ENCODE data around the gene CLCF1.

The CLCF1 gene

DNA sequence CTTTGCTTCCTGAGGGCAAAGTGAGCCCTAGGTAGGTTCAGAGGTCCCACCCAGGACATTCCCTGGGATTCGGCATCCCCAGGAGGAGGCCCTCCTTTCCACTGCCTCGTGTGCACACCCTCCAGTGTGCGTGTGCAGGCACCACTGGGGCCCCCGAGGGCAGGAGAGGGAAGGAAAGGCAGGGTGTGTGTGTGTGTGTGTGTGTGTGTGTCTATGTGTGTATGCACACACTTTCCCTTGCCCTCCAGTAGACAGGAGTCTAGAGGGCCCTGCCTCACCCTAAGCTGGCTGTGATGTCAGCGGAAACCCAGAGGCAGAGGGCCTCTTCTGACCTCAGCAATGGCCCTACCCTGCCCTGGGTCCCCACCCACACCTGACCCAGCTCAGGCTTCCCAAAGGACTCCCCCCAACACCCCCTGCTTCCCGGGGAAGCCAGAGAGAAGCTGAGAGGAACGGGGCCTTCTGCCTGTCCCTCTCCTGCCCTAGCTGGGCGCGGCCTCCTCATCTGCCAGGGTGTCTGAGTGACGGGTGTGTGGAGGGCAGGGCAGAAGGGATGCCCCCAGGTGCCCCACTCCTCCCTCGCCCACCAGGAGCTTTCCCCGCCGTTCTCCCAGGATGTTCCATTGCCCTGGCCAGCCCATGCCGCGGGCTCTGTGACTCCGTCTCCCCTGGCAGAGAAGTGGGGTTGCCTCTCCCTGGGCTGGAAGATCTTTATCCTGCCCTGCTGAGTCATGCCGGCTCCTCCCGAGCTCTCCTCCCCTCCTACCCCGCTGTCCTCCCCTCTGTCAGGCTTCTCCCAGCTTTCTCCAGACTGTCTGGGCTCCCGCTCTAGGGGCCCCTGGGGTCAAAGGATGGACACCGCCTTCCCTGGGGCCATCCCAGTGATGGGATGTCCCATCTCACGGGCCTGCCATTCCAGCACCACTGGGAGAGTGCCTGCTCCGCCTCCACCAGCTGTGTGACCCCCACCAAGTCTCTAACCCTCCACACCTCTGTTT lies 6.0 kb upstream of the CLCF1 start:
- Histone ChIP-seq H2BK120ac (ENCODE audit: low read depth, low read length) (no peak overlapping the region), H3K27me3 (ENCODE audit: control insufficient read depth in 3 of 3, insufficient read depth in 3 of 3, low read depth in 1 of 3, low read length in 3 of 3) (peaks cover 0 to 6% (median 0%) of the 10 kb centered on the region in 3 experiments), H4K91ac (ENCODE audit: low read depth, low read length, poor library complexity) (no peak overlapping the region), H3K4me3 (ENCODE audit: low read length in 2 of 2) (no peak overlapping the region), H2AK5ac (ENCODE audit: low read depth, low read length) (peak overlapping the region; percentile 89), H4K8ac (ENCODE audit: low read depth, low read length) (peak overlapping the region; percentile 65), H3K23ac (ENCODE audit: low read depth, low read length, poor library complexity) (peak overlapping the region; percentile 89), H3K14ac (ENCODE audit: low read length) (peak overlapping the region; percentile 63), H3K79me1 (ENCODE audit: low read depth, low read length) (no peaks in the 10 kb centered on the region), H3K4me2 (ENCODE audit: insufficient read depth, low read length, poor library complexity, severe bottlenecking) (no peak overlapping the region), H3K4ac (ENCODE audit: low read length) (no peak overlapping the region), H3K9me3 (replicated peaks in 1 of 2; ENCODE audit: control insufficient read depth in 2 of 2, insufficient read depth in 1 of 2, low read depth in 1 of 2, low read length in 2 of 2) (no peaks in the 10 kb centered on the region), H3K18ac (ENCODE audit: low read length) (peak overlapping the region; percentile 48), H2AFZ (ENCODE audit: low read length) (no peak overlapping the region), H2BK12ac (ENCODE audit: low read length) (peak overlapping the region; percentile 93), H3K4me1 (ENCODE audit: control insufficient read depth in 2 of 2, insufficient read depth in 1 of 2, low read depth in 1 of 2, low read length in 2 of 2) (peaks cover 24 to 27% of the 10 kb centered on the region in 2 donors), H3K36me3 (replicated peaks in 1 of 2; ENCODE audit: control insufficient read depth in 2 of 2, insufficient read depth in 2 of 2, low read length in 2 of 2) (no peaks in the 10 kb centered on the region), H3K9ac (ENCODE audit: low read depth, low read length, poor library complexity) (no peak overlapping the region), H2BK15ac (ENCODE audit: low read length) (peak overlapping the region; percentile 78), H3K27ac (replicated peaks; ENCODE audit: low read length) (no peak overlapping the region), H2BK5ac (ENCODE audit: low read length) (peak overlapping the region; percentile 66)
- no CpG with 5 or more reads among the region's 23 CpGs for WGBS, 2 donors (ENCODE audit: extremely low coverage in 2 of 2, insufficient read length in 2 of 2, insufficient replicate concordance in 1 of 2)
- DNase-seq (ENCODE audit: low spot score), result no peak

DNA sequence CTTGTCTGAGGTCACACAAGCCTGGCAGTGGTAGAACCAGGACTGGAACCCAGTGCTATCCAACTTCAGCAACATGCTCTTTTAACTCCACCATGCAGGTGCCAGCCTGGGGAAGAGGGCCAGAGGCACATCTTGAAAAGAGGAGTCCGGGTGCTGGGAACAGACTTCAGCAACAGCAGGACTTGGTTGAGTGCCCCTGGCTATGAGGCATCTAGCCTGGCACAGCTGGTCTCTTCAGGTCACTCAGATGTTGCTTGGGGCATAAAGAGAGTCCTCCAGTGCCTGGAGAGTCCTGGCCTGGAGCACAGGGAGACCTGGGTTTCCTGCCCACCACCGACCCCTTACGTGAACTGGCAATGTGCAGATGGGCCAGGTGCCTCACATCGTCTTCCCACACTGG lies 5.1 kb upstream of the CLCF1 start:
- H3K79me1 ChIP-seq (ENCODE audit: low read depth, low read length), result no peaks in the 10 kb centered on the region
- H2BK120ac ChIP-seq (ENCODE audit: low read depth, low read length), result no peak overlapping the region
- no peak overlapping the region for H3K27ac ChIP-seq (replicated peaks; ENCODE audit: low read length)
- no peaks in the 10 kb centered on the region for H3K36me3 ChIP-seq (replicated peaks in 1 of 2; ENCODE audit: control insufficient read depth in 2 of 2, insufficient read depth in 2 of 2, low read length in 2 of 2)
- H3K4me3 ChIP-seq (ENCODE audit: low read length in 2 of 2), result no peak overlapping the region
- no CpG with 5 or more reads among the region's 4 CpGs for WGBS, 2 donors (ENCODE audit: extremely low coverage in 2 of 2, insufficient read length in 2 of 2, insufficient replicate concordance in 1 of 2)
- no peak overlapping the region for H3K4ac ChIP-seq (ENCODE audit: low read length)
- peak overlapping the region; percentile 66 for H2BK5ac ChIP-seq (ENCODE audit: low read length)
- H3K9me3 ChIP-seq (replicated peaks in 1 of 2; ENCODE audit: control insufficient read depth in 2 of 2, insufficient read depth in 1 of 2, low read depth in 1 of 2, low read length in 2 of 2), result no peaks in the 10 kb centered on the region
- H2AFZ ChIP-seq (ENCODE audit: low read length), result no peak overlapping the region
- no peak for DNase-seq (ENCODE audit: low spot score)
- no peak overlapping the region for H3K14ac ChIP-seq (ENCODE audit: low read length)
- H3K23ac ChIP-seq (ENCODE audit: low read depth, low read length, poor library complexity), result no peak overlapping the region
- H4K8ac ChIP-seq (ENCODE audit: low read depth, low read length), result no peak overlapping the region
- peaks cover 0 to 6% (median 0%) of the 10 kb centered on the region in 3 experiments for H3K27me3 ChIP-seq (ENCODE audit: control insufficient read depth in 3 of 3, insufficient read depth in 3 of 3, low read depth in 1 of 3, low read length in 3 of 3)
- no peak overlapping the region for H3K4me2 ChIP-seq (ENCODE audit: insufficient read depth, low read length, poor library complexity, severe bottlenecking)
- H3K18ac ChIP-seq (ENCODE audit: low read length), result peak overlapping the region; percentile 38
- H3K4me1 ChIP-seq (ENCODE audit: control insufficient read depth in 2 of 2, insufficient read depth in 1 of 2, low read depth in 1 of 2, low read length in 2 of 2), result peaks cover 29 to 31% of the 10 kb centered on the region in 2 donors
- H3K9ac ChIP-seq (ENCODE audit: low read depth, low read length, poor library complexity), result peak overlapping the region; percentile 12
- H2BK15ac ChIP-seq (ENCODE audit: low read length), result peak overlapping the region; percentile 78
- H2BK12ac ChIP-seq (ENCODE audit: low read length), result peak overlapping the region; percentile 41
- H4K91ac ChIP-seq (ENCODE audit: low read depth, low read length, poor library complexity), result peak overlapping the region; percentile 72
- H2AK5ac ChIP-seq (ENCODE audit: low read depth, low read length), result peak overlapping the region; percentile 88

DNA sequence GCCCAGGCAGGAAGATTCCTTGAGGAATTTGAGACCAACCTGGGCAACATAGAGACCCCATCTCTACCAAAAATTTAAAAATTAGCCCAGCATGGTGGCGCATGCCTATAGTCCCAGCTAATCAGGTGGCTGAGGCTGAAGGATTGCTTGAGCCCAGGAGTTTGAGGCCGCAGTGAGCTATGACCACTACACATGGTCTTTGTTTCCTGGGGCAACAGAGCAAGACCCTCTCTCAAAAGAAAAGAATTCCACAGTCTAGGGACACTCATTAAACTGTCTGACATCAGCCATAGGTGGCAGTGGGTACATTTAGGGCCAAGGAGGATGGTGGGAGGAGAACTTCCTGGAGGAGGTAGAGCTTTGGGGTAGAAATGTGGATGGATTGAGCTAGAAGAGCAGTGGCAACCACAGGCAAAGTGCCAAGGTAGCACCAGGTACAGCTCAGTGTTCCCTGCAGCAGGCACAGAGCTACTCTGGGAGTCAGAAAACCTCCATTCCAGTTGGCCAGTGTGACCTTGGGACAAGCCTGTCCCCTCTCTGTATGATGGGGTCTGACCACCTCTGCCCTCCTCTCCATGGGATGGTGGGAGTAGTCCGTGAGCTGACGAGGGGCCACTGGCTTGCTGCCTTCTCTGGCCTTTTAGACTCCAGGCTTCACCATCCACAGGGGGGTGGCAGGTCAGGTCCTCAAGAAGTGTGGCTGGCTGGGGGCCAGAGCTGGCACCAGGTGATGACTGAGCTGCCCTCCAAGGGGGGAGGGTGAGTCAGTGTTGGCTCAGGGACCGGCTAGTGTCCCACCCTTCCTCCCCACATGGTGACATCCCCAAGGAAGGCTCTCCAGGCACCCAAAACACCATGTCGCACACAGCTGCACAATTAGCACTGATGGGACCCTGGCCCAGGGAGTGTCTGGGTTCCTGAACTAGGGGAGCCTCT lies 3.7 kb upstream of the CLCF1 start:
- Histone ChIP-seq H4K91ac (ENCODE audit: low read depth, low read length, poor library complexity) (no peak overlapping the region), H2AFZ (ENCODE audit: low read length) (no peak overlapping the region), H2BK5ac (ENCODE audit: low read length) (peak overlapping the region; percentile 88), H3K18ac (ENCODE audit: low read length) (peak overlapping the region; percentile 76), H3K4ac (ENCODE audit: low read length) (no peak overlapping the region), H3K27ac (replicated peaks; ENCODE audit: low read length) (no peak overlapping the region), H2BK12ac (ENCODE audit: low read length) (peak overlapping the region; percentile 77), H3K36me3 (replicated peaks in 1 of 2; ENCODE audit: control insufficient read depth in 2 of 2, insufficient read depth in 2 of 2, low read length in 2 of 2) (no peaks in the 10 kb centered on the region), H3K27me3 (ENCODE audit: control insufficient read depth in 3 of 3, insufficient read depth in 3 of 3, low read depth in 1 of 3, low read length in 3 of 3) (peaks cover 0 to 6% (median 0%) of the 10 kb centered on the region in 3 experiments), H3K23ac (ENCODE audit: low read depth, low read length, poor library complexity) (peak overlapping the region; percentile 59), H4K8ac (ENCODE audit: low read depth, low read length) (no peak overlapping the region), H3K9ac (ENCODE audit: low read depth, low read length, poor library complexity) (no peak overlapping the region), H3K4me2 (ENCODE audit: insufficient read depth, low read length, poor library complexity, severe bottlenecking) (no peak overlapping the region), H3K4me1 (ENCODE audit: control insufficient read depth in 2 of 2, insufficient read depth in 1 of 2, low read depth in 1 of 2, low read length in 2 of 2) (peaks cover 29 to 33% of the 10 kb centered on the region in 2 donors), H2BK120ac (ENCODE audit: low read depth, low read length) (no peak overlapping the region), H3K9me3 (replicated peaks in 1 of 2; ENCODE audit: control insufficient read depth in 2 of 2, insufficient read depth in 1 of 2, low read depth in 1 of 2, low read length in 2 of 2) (no peaks in the 10 kb centered on the region), H3K79me1 (ENCODE audit: low read depth, low read length) (peaks cover 2% of the 10 kb centered on the region), H2BK15ac (ENCODE audit: low read length) (peak overlapping the region; percentile 17), H3K4me3 (ENCODE audit: low read length in 2 of 2) (no peak overlapping the region), H2AK5ac (ENCODE audit: low read depth, low read length) (peak overlapping the region; percentile 8), H3K14ac (ENCODE audit: low read length) (no peak overlapping the region)
- WGBS, 2 donors (ENCODE audit: extremely low coverage in 2 of 2, insufficient read length in 2 of 2, insufficient replicate concordance in 1 of 2), result no CpG with 5 or more reads among the region's 6 CpGs
- DNase-seq (ENCODE audit: low spot score), result no peak

All from neuronal stem cell (in vitro differentiated cells).